ENCODE data around the gene ZNF383.

Gene ZNF383

DNA sequence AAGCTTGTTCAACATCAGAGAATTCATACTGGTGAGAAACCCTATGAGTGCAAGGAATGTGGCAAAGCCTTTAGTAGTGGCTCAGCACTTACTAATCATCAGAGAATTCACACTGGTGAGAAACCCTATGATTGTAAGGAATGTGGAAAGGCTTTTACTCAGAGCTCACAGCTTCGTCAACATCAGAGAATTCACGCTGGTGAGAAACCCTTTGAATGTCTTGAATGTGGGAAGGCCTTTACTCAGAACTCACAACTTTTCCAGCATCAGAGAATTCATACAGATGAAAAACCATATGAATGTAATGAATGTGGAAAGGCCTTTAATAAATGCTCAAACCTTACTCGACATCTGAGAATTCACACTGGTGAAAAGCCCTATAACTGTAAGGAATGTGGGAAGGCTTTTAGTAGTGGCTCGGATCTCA is 25.2 kb downstream of the ZNF383 start:
- TF ChIP-seq ZBTB21 (tag by site-specific recombination; IDR thresholded peaks at IDR 0.05) (no peak), ZNF184 (tag by site-specific recombination; IDR thresholded peaks at IDR 0.05) (no peak), ZNF366 (tag by site-specific recombination; conservative IDR thresholded peaks at IDR 0.05) (no peak), REPIN1 (tag by site-specific recombination; IDR thresholded peaks at IDR 0.05; ENCODE audit: low read depth) (no peak), ZNF560 (tag by site-specific recombination; IDR thresholded peaks at IDR 0.05; ENCODE audit: borderline replicate concordance) (no peak), SETDB1 (IDR thresholded peaks at IDR 0.05; ENCODE audit: insufficient read length, low read length) (peak; percentile 99), TRIM28 (IDR thresholded peaks at IDR 0.05; ENCODE audit: borderline replicate concordance, low read length) (peak; percentile 100), ZNF274 (IDR thresholded peaks at IDR 0.05; ENCODE audit: low read length) (peak; percentile 98), ZNF274 (tag by site-specific recombination; IDR thresholded peaks at IDR 0.05; ENCODE audit: borderline replicate concordance) (peak; percentile 99), ZNF202 (tag by site-specific recombination; IDR thresholded peaks at IDR 0.05; ENCODE audit: borderline replicate concordance) (no peak), ZNF335 (tag by site-specific recombination; conservative IDR thresholded peaks at IDR 0.05) (no peak), SCRT2 (tag by site-specific recombination; IDR thresholded peaks at IDR 0.05) (no peak), WT1 (tag by site-specific recombination; IDR thresholded peaks at IDR 0.05) (no peak), ZNF707 (tag by site-specific recombination; IDR thresholded peaks at IDR 0.05) (no peak), MYNN (tag by site-specific recombination; IDR thresholded peaks at IDR 0.05; ENCODE audit: borderline replicate concordance) (no peak), ZNF626 (tag by site-specific recombination; IDR thresholded peaks at IDR 0.05) (no peak), ZNF529 (tag by site-specific recombination; IDR thresholded peaks at IDR 0.05; ENCODE audit: insufficient replicate concordance) (no peak)
- TF ChIP-seq, protein P1, sequence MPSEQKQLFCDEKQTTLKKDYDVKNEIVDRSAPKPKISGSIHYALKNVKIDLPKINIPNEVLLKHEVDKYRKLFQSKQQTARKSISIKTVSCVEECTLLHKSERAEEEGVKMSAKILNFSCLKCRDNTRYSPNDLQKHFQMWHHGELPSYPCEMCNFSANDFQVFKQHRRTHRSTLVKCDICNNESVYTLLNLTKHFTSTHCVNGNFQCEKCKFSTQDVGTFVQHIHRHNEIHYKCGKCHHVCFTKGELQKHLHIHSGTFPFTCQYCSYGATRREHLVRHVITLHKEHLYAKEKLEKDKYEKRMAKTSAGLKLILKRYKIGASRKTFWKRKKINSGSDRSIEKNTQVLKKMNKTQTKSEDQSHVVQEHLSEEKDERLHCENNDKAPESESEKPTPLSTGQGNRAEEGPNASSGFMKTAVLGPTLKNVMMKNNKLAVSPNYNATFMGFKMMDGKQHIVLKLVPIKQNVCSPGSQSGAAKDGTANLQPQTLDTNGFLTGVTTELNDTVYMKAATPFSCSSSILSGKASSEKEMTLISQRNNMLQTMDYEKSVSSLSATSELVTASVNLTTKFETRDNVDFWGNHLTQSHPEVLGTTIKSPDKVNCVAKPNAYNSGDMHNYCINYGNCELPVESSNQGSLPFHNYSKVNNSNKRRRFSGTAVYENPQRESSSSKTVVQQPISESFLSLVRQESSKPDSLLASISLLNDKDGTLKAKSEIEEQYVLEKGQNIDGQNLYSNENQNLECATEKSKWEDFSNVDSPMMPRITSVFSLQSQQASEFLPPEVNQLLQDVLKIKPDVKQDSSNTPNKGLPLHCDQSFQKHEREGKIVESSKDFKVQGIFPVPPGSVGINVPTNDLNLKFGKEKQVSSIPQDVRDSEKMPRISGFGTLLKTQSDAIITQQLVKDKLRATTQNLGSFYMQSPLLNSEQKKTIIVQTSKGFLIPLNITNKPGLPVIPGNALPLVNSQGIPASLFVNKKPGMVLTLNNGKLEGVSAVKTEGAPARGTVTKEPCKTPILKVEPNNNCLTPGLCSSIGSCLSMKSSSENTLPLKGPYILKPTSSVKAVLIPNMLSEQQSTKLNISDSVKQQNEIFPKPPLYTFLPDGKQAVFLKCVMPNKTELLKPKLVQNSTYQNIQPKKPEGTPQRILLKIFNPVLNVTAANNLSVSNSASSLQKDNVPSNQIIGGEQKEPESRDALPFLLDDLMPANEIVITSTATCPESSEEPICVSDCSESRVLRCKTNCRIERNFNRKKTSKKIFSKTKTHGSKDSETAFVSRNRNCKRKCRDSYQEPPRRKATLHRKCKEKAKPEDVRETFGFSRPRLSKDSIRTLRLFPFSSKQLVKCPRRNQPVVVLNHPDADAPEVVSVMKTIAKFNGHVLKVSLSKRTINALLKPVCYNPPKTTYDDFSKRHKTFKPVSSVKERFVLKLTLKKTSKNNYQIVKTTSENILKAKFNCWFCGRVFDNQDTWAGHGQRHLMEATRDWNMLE (tag by site-specific recombination; conservative IDR thresholded peaks at IDR 0.05; ENCODE audit: low read depth), result peak; percentile 38; the same call in 1 of the 2 replicates
- TF ChIP-seq, protein P2, sequence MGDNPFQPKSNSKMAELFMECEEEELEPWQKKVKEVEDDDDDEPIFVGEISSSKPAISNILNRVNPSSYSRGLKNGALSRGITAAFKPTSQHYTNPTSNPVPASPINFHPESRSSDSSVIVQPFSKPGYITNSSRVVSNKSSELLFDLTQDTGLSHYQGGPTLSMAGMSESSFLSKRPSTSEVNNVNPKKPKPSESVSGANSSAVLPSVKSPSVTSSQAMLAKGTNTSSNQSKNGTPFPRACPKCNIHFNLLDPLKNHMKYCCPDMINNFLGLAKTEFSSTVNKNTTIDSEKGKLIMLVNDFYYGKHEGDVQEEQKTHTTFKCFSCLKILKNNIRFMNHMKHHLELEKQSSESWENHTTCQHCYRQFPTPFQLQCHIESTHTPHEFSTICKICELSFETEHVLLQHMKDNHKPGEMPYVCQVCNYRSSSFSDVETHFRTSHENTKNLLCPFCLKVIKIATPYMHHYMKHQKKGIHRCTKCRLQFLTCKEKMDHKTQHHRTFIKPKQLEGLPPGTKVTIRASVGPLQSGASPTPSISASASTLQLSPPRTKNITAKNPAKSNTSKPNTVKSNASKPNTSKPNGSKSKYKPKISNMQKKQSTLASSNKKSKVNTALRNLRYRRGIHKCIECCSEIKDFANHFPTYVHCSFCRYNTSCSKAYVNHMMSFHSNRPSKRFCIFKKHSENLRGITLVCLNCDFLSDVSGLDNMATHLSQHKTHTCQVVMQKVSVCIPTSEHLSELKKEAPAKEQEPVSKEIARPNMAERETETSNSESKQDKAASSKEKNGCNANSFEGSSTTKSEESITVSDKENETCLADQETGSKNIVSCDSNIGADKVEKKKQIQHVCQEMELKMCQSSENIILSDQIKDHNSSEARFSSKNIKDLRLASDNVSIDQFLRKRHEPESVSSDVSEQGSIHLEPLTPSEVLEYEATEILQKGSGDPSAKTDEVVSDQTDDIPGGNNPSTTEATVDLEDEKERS (tag by site-specific recombination; IDR thresholded peaks at IDR 0.05), result peak; percentile 72; the same call in 1 of the 2 replicates
- TF ChIP-seq, protein P3, sequence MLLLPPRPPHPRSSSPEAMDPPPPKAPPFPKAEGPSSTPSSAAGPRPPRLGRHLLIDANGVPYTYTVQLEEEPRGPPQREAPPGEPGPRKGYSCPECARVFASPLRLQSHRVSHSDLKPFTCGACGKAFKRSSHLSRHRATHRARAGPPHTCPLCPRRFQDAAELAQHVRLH (tag by site-specific recombination; IDR thresholded peaks at IDR 0.05), result no peak
- TF ChIP-seq, protein P4, sequence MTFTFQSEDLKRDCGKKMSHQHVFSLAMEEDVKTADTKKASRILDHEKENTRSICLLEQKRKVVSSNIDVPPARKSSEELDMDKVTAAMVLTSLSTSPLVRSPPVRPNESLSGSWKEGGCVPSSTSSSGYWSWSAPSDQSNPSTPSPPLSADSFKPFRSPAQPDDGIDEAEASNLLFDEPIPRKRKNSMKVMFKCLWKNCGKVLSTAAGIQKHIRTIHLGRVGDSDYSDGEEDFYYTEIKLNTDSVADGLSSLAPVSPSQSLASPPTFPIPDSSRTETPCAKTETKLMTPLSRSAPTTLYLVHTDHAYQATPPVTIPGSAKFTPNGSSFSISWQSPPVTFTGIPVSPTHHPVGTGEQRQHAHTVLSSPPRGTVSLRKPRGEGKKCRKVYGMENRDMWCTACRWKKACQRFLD (tag by site-specific recombination; IDR thresholded peaks at IDR 0.05), result no peak
- ChIA-PET CTCF (interaction anchor here (1.1 kb wide), 1 partner anchor 15 kb away, joined by 5 read pairs; no protein-coding TSS in a partner anchor), POLR2A (no interaction called here)
- no peak overlapping the region for H3K4me3 ChIP-seq (ENCODE audit: low read depth, low read length)
- H3K9me3 ChIP-seq (ENCODE audit: control insufficient read depth, insufficient read depth, low read depth, low read length), result peaks cover 33% of the 10 kb centered on the region
- peaks cover 51 to 64% of the 10 kb centered on the region in 2 experiments for H3K36me3 ChIP-seq (ENCODE audit: control insufficient read depth in 2 of 2, insufficient read depth in 1 of 2, low read length in 2 of 2)
- no peaks in the 10 kb centered on the region for H3K4me1 ChIP-seq (ENCODE audit: control insufficient read depth, insufficient read depth, low read length)
- no peak overlapping the region for H3K27ac ChIP-seq (ENCODE audit: extremely low read depth, low read depth, low read length)
